Stomach smooth muscle (tissue), 2 donors: ENCODE measurements around the gene PLPP4.

ENCODE experiments used
- H3K27ac ChIP-seq: one replicate; pipeline ENCODE4 v1.7.0; 2013; ENCODE audit warnings: mild to moderate bottlenecking, low read length, inconsistent platforms
- H3K27me3 ChIP-seq, 2 donors: one replicate each; pipeline ENCODE4 v1.7.0; 2013; ENCODE audit warnings: low read length in 2 of 2; ENCODE audit not compliant: insufficient read depth in 2 of 2, control insufficient read depth in 1 of 2
- H3K36me3 ChIP-seq, 2 donors: one replicate each; pipeline ENCODE4 v1.7.0; 2013; ENCODE audit warnings: low read length in 2 of 2; ENCODE audit not compliant: control insufficient read depth in 2 of 2, insufficient read depth in 2 of 2
- H3K4me1 ChIP-seq: one replicate; pipeline ENCODE4 v1.7.0; 2013; ENCODE audit warnings: low read length; ENCODE audit not compliant: control insufficient read depth, insufficient read depth
- H3K4me3 ChIP-seq, 2 donors: one replicate each; pipeline ENCODE4 v1.7.0; 2013; ENCODE audit warnings: low read length in 2 of 2
- H3K9ac ChIP-seq, 2 donors: one replicate each; pipeline ENCODE4 v1.7.0; 2013; ENCODE audit warnings: low read length in 2 of 2, mild to moderate bottlenecking in 1 of 2
- H3K9me3 ChIP-seq, 2 donors: one replicate each; pipeline ENCODE4 v1.7.0; 2013; ENCODE audit warnings: low read length in 2 of 2; ENCODE audit not compliant: control insufficient read depth in 2 of 2
- donor health status: healthy.
- donor health status: Pancreatic carcinoma.

The PLPP4 gene

GRCh38 chr10:120515741-120516140 is 58.7 kb downstream of the PLPP4 start:
- Histone ChIP-seq H3K27ac (no peak overlapping the region), H3K27me3 (peaks cover 0 to 2% of the 10 kb centered on the region in 2 donors), H3K4me3 (no peak overlapping the region), H3K9me3 (no peaks in the 10 kb centered on the region), H3K9ac (no peak overlapping the region), H3K4me1 (no peaks in the 10 kb centered on the region), H3K36me3 (no peaks in the 10 kb centered on the region)

DNA sequence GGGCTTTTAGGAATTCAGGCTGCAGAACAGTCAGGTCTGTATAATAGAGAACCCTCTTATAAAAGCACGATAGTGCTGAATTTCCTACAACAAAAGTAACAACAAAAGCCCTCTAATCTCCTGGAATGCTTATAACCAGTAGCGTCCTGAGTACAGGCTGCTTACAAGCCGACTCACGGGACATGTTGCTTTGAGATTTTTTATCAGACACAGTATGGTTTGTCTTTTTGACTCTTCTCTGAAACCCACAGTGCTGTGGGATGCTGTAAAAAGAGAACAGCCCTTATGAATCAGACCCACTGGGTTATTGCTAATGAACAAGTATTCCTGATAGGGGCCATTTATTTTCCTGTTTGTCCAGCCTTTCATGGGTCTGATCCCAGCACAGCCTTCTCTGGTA is 59.4 kb downstream of the PLPP4 start:
- no peak overlapping the region for H3K27ac ChIP-seq
- H3K36me3 ChIP-seq, result no peaks in the 10 kb centered on the region
- H3K9ac ChIP-seq, result no peak overlapping the region
- no peaks in the 10 kb centered on the region for H3K4me1 ChIP-seq
- no peak overlapping the region for H3K4me3 ChIP-seq
- peaks cover 0 to 2% of the 10 kb centered on the region in 2 donors for H3K27me3 ChIP-seq
- no peaks in the 10 kb centered on the region for H3K9me3 ChIP-seq

DNA sequence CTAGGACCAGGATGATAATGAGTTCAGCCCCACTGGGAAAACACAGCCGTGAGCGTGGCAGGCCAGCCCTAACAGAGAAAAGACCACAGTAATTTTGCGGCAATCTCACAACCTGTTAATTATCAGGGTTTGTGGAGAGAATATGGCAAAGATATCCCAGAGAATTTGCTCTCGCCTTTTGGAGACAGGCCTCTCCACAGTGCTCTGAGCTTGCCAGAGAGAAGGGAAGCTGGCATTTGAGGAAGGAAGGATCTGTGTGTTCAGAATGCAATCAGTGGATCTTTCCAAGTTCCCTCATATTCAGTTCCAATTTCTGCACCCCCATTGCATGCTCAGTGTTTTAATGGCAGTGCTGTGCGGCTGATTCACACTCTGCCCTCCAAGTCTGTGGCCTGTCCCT is 60.2 kb downstream of the PLPP4 start:
- Histone ChIP-seq H3K27me3 (peaks cover 0 to 2% of the 10 kb centered on the region in 2 donors), H3K9ac (no peak overlapping the region), H3K9me3 (no peaks in the 10 kb centered on the region), H3K27ac (no peak overlapping the region), H3K4me1 (no peaks in the 10 kb centered on the region), H3K4me3 (no peak overlapping the region), H3K36me3 (no peaks in the 10 kb centered on the region)

GRCh38 chr10:120517881-120518484 is 61.0 kb downstream of the PLPP4 start:
- Histone ChIP-seq H3K9ac (no peak overlapping the region), H3K27ac (no peak overlapping the region), H3K27me3 (peaks cover 0 to 2% of the 10 kb centered on the region in 2 donors), H3K9me3 (no peaks in the 10 kb centered on the region), H3K4me1 (no peaks in the 10 kb centered on the region), H3K36me3 (no peaks in the 10 kb centered on the region), H3K4me3 (no peak overlapping the region)

GRCh38 chr10:120521880-120522279 is 64.9 kb downstream of the PLPP4 start:
- H3K9ac ChIP-seq, result no peak overlapping the region
- no peak overlapping the region for H3K27ac ChIP-seq
- no peak overlapping the region for H3K4me3 ChIP-seq
- no peaks in the 10 kb centered on the region for H3K27me3 ChIP-seq
- H3K4me1 ChIP-seq, result no peaks in the 10 kb centered on the region
- no peaks in the 10 kb centered on the region for H3K9me3 ChIP-seq
- H3K36me3 ChIP-seq, result no peaks in the 10 kb centered on the region

DNA sequence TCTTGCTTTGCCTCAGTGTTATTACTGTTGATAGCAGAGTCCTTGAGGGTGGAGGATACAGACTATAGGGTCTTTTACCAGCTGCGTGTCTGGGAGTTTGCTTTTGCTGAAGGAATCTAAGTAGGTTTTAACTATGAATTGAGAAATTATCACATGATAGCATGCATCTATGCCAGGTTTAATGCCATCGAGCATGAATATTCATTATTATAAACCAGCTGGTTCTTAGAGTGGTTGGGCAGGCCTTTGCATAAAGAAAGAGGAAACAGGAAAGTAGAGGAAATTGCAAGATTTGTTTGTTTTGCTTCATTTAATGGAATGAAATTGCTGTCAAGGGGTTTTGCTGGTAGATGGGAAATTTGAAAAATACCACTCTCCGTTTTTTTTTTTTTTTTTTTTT is 70.7 kb downstream of the PLPP4 start:
- H3K27me3 ChIP-seq, result no peaks in the 10 kb centered on the region
- H3K36me3 ChIP-seq, result no peaks in the 10 kb centered on the region
- H3K27ac ChIP-seq, result no peak overlapping the region
- H3K4me3 ChIP-seq, result no peak overlapping the region
- H3K4me1 ChIP-seq, result no peaks in the 10 kb centered on the region
- H3K9ac ChIP-seq, result no peak overlapping the region
- no peaks in the 10 kb centered on the region for H3K9me3 ChIP-seq

DNA sequence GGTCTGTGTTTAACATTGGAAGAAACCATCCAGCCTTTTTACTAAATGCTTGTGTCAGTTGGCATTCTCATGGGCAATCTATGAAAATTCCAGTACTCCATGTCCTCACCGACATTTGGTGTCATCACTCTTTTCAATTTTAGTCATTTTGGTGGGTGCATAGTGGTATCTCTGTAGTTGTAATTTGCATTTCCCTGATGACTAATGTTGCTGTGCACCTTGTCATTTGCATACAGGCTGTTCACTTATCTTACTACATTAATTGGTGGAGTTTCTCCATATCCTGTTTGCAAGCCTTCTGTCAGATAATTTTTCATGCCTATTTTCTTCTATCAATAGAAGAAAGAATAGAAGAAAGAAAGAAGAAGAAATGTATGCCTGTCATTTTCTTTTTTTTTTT is 73.7 kb downstream of the PLPP4 start:
- Histone ChIP-seq H3K4me1 (no peaks in the 10 kb centered on the region), H3K4me3 (no peak overlapping the region), H3K27ac (no peak overlapping the region), H3K36me3 (no peaks in the 10 kb centered on the region), H3K9me3 (no peaks in the 10 kb centered on the region), H3K27me3 (no peaks in the 10 kb centered on the region), H3K9ac (no peak overlapping the region)

- H3K9me3 ChIP-seq, result no peaks in the 10 kb centered on the region
- H3K27me3 ChIP-seq, result no peaks in the 10 kb centered on the region
- no peak overlapping the region for H3K4me3 ChIP-seq
- no peaks in the 10 kb centered on the region for H3K36me3 ChIP-seq
- no peak overlapping the region for H3K27ac ChIP-seq
- no peaks in the 10 kb centered on the region for H3K4me1 ChIP-seq
- no peak overlapping the region for H3K9ac ChIP-seq
Measured at GRCh38 chr10:120538091-120538490, 81.1 kb downstream of the PLPP4 start.

- no peaks in the 10 kb centered on the region for H3K36me3 ChIP-seq
- H3K27ac ChIP-seq, result no peak overlapping the region
- H3K4me1 ChIP-seq, result no peaks in the 10 kb centered on the region
- H3K9me3 ChIP-seq, result no peaks in the 10 kb centered on the region
- H3K9ac ChIP-seq, result no peak overlapping the region
- no peaks in the 10 kb centered on the region for H3K27me3 ChIP-seq
- no peak overlapping the region for H3K4me3 ChIP-seq
Measured at GRCh38 chr10:120539076-120539475, 82.0 kb downstream of the PLPP4 start.

DNA sequence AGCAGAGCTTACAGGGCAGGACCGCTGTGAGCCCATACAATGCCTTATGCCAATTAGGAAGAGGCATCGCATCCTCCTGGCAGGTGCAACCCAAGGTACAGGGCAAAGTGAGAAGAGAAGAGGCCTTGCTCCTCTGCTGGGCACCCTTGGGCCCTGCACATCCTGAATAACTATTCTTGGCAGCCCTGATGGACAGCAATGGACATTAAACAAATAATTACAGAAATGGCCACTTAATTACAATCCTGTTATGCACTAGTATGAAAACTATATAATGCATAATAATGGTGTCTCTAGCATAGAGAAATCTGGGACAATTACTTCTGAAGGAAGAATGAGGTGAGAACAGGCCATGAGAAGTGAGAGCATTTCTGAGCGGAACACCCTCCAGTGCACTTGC is 83.5 kb downstream of the PLPP4 start:
- H3K27ac ChIP-seq, result no peak overlapping the region
- H3K4me3 ChIP-seq, result no peak overlapping the region
- no peaks in the 10 kb centered on the region for H3K27me3 ChIP-seq
- no peak overlapping the region for H3K9ac ChIP-seq
- H3K9me3 ChIP-seq, result no peaks in the 10 kb centered on the region
- H3K36me3 ChIP-seq, result no peaks in the 10 kb centered on the region
- H3K4me1 ChIP-seq, result no peaks in the 10 kb centered on the region

GRCh38 chr10:120541984-120542383 is 85.0 kb downstream of the PLPP4 start:
- H3K27ac ChIP-seq, result no peak overlapping the region
- no peak overlapping the region for H3K9ac ChIP-seq
- H3K9me3 ChIP-seq, result no peaks in the 10 kb centered on the region
- H3K4me1 ChIP-seq, result no peaks in the 10 kb centered on the region
- H3K27me3 ChIP-seq, result no peaks in the 10 kb centered on the region
- no peaks in the 10 kb centered on the region for H3K36me3 ChIP-seq
- H3K4me3 ChIP-seq, result no peak overlapping the region
